Naive thymus-derived CD4-positive, alpha-beta T cell (primary cell): ENCODE measurements around the gene LOXL3. TPM values are rescaled to one million over a fixed set of nuclear protein-coding genes. Genes with fewer than 3 reads are reported as not detected.

ENCODE experiments used
- ATAC-seq: fragments of 150-1000 bp; cut with Tn5 transposase; 2 replicates; pipeline ENCODE4 v1.10.0; 2021; ENCODE audit warnings: mild to moderate bottlenecking, moderate library complexity
- CTCF ChIA-PET: fragments of 350-600 bp; sonication (Branson Sonifier 250); formaldehyde crosslinking; loops from one replicate; lab custom pipeline; 2021; ENCODE audit warnings: antibody characterized with exemption; lab: Charles Lee
- POLR2A ChIA-PET: fragments of 350-600 bp; sonication (Branson Sonifier 250); formaldehyde crosslinking; loops from one replicate; lab custom pipeline; 2021; ENCODE audit warnings: antibody characterized with exemption, inconsistent platforms; lab: Charles Lee
- DNase-seq, 9 donors: peaks; one replicate each; pipeline versions ENCODE4 v3.0.0 to v3.0.0-alpha.2; 2020 to 2022; ENCODE audit warnings: mixed read lengths in 1 of 9
- H3K27ac ChIP-seq: one replicate; pipeline ENCODE4 v1.7.0; 2013; ENCODE audit warnings: mild to moderate bottlenecking, low read depth, low read length, moderate library complexity
- H3K27me3 ChIP-seq, 2 donors: one replicate each; pipeline ENCODE4 v1.7.0; 2013; ENCODE audit warnings: low read length in 2 of 2, mild to moderate bottlenecking in 2 of 2, moderate library complexity in 2 of 2; ENCODE audit not compliant: control insufficient read depth in 2 of 2, insufficient read depth in 2 of 2
- H3K36me3 ChIP-seq, 3 experiments: 1 replicate in 2 of 3; 2 replicates in 1 of 3; pipeline ENCODE4 v1.7.0; 2013; ENCODE audit warnings: low read length in 3 of 3, mild to moderate bottlenecking in 3 of 3, moderate library complexity in 1 of 3; ENCODE audit not compliant: insufficient read depth in 3 of 3, control insufficient read depth in 2 of 3
- H3K4me1 ChIP-seq, 2 donors: one replicate each; pipeline ENCODE4 v1.7.0; 2013; ENCODE audit warnings: low read length in 2 of 2, mild to moderate bottlenecking in 2 of 2, moderate library complexity in 1 of 2; ENCODE audit not compliant: control insufficient read depth in 2 of 2, insufficient read depth in 2 of 2
- H3K4me3 ChIP-seq: 2 replicates; pipeline ENCODE4 v1.7.0; 2013; ENCODE audit warnings: mild to moderate bottlenecking, low read length
- H3K9me3 ChIP-seq, 3 experiments: 1 replicate in 2 of 3; 2 replicates in 1 of 3; pipeline ENCODE4 v1.7.0; 2013; ENCODE audit warnings: low read length in 3 of 3; ENCODE audit not compliant: control insufficient read depth in 2 of 3
- H3K27ac Mint-ChIP-seq, 9 donors: one replicate each; pipeline ENCODE4 v1.8.0; 2020 to 2022; ENCODE audit warnings: mixed read lengths in 9 of 9, mild to moderate bottlenecking in 8 of 9, moderate library complexity in 5 of 9, inconsistent platforms in 2 of 9
- H3K27me3 Mint-ChIP-seq, 5 donors: one replicate each; pipeline ENCODE4 v1.8.0; 2021 to 2022; ENCODE audit warnings: mixed read lengths in 5 of 5, mild to moderate bottlenecking in 1 of 5
- H3K36me3 Mint-ChIP-seq, 5 donors: one replicate each; pipeline ENCODE4 v1.8.0; 2020 to 2022; ENCODE audit warnings: mixed read lengths in 5 of 5, mild to moderate bottlenecking in 3 of 5, inconsistent platforms in 1 of 5
- H3K4me1 Mint-ChIP-seq, 7 donors: one replicate each; pipeline ENCODE4 v1.8.0; 2020 to 2022; ENCODE audit warnings: mixed read lengths in 7 of 7, mild to moderate bottlenecking in 3 of 7, inconsistent platforms in 1 of 7
- H3K4me3 Mint-ChIP-seq, 10 donors: one replicate each; pipeline ENCODE4 v1.8.0; 2020 to 2022; ENCODE audit warnings: mild to moderate bottlenecking in 10 of 10, mixed read lengths in 10 of 10, moderate library complexity in 6 of 10, inconsistent platforms in 2 of 10
- H3K9me3 Mint-ChIP-seq, 11 donors: one replicate each; pipeline ENCODE4 v1.8.0; 2020 to 2022; ENCODE audit warnings: mixed read lengths in 11 of 11, mild to moderate bottlenecking in 4 of 11, inconsistent platforms in 1 of 11, moderate library complexity in 1 of 11
- intact Hi-C, 2 donors: fragments of 100-400 bp; cut with micrococcal nuclease; formaldehyde crosslinking; loops; one replicate each; pipeline ENCODE4 v1.15.1; 2023
- polyA plus RNA-seq, 2 donors: library from polyadenylated mRNA; unstranded; fragments of 300-500 nt; fragmentation: Illumina TruSeq; gene quantifications; one replicate each; pipeline ENCODE4 v1.2.3, GENCODE V29; 2021
- total RNA-seq, 6 experiments: library from RNA in 5 of 6; stranded (reverse) in 5 of 6; gene quantifications; 1 replicate in 5 of 6; 2 replicates in 1 of 6; pipeline ENCODE4 v1.2.3 and lab custom pipeline; 2021 to 2026

The LOXL3 gene
- total and polyA plus RNA-seq, 7 experiments from 2014 or later = 0.17 to 6.9 (median 0.66) TPM; not detected in 1

DNA sequence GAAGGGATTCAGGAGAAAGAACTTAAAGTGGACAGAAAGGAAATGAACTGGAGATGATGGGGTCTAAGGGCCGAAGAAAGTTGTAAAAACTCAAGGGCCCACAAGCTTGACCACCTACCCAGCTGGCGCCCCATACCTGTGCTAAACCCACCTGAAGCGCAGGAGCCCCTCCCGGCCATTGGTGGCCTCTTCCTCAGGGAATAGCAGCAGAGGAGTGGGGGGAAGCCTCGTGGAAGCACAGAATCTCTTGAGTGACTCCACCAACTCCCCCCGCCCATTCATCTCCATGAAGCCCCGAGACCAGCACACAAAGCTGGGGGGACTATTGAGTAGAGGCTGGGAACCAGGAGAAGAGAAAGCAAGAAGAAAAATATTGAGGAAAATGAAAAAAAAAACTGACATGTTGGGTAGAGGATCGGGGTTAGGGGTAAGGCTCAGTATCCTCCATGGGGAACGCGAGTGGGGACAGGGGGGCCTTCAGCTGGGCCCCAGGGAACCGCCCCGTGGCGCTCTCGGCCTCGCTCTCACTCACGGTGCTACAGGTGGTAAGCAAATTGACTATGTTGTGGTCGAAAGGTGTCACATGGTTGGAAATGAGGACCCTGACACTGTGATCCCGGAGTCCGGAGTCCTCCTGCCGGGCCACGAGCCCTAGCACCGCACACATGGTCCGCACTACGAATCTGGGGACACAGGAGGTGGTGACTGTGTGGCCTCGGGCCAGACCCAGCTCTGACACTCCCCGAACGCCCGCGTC is 25.0 kb downstream of the LOXL3 start:
- Mint-ChIP-seq H3K36me3 (peaks cover 8 to 37% (median 26%) of the 10 kb centered on the region in 5 donors), H3K9me3 (no peaks in the 10 kb centered on the region), H3K4me1 (peaks cover 25 to 50% (median 43%) of the 10 kb centered on the region in 7 donors), H3K27me3 (no peaks in the 10 kb centered on the region), H3K4me3 (peak overlapping the region; percentile 91 to 98 (median 94)), H3K27ac (peak overlapping the region; percentile 88 to 97 (median 93))
- H3K27ac ChIP-seq = peak overlapping the region; percentile 85
- POLR2A ChIA-PET = interaction anchor here (0.8 to 4.2 kb wide), 15 partner anchors 10 to 700 kb away, joined by 3 to 28 read pairs (median 4); partner anchors contain the start of genes CCDC142, PCGF1, STAMBP and TLX2
- H3K36me3 ChIP-seq = peaks cover 0 to 47% (median 6%) of the 10 kb centered on the region in 3 experiments
- H3K9me3 ChIP-seq = no peaks in the 10 kb centered on the region
- H3K4me3 ChIP-seq = peak overlapping the region; percentile 94
- H3K27me3 ChIP-seq = no peaks in the 10 kb centered on the region
- intact Hi-C loops = loop anchor here (1.0 to 5.0 kb wide), 17 partner anchors 12 to 791 kb away; partner anchors contain the start of genes C2orf81 (in 2 of the 2), DOK1 (in 2 of the 2), MOB1A (in 2 of the 2) and MRPL53 (in 2 of the 2)
- ATAC-seq (peak; percentile 3), DNase-seq (peak in 2 of 9 donors; percentile 23 to 25)
- CTCF ChIA-PET = interaction anchor here (0.7 to 2.6 kb wide), 4 partner anchors 19 to 323 kb away, joined by 3 to 19 read pairs (median 4); partner anchors contain the start of genes CCDC142 and TTC31
- H3K4me1 ChIP-seq = peaks cover 11 to 25% of the 10 kb centered on the region in 2 donors

DNA sequence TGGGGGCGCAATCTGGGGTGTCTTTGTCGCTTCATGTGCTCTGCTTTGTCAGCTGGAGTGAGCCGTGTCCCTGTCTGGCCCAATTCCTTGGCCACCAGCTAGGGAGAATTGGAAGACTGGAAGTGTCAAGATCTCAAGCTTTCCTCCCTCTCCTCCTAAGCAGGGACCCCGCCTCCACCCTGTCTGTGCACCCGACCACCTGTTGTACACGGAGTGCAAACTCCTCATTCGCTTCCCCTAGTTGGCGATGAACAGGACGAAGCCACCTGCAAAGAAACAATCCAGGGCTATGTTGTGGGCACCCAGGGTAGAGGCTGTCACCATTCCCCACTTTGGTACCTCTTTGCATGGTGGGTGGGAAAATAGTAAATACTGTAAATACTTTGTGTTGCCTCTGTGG is 26.0 kb downstream of the LOXL3 start:
- POLR2A ChIA-PET = interaction anchor here (0.9 to 1.4 kb wide), 4 partner anchors 19 to 27 kb away, joined by 3 to 5 read pairs (median 4); partner anchors contain the start of genes LOXL3 and PCGF1
- no peak overlapping the region for H3K27ac ChIP-seq
- DNase-seq = no peak

DNA sequence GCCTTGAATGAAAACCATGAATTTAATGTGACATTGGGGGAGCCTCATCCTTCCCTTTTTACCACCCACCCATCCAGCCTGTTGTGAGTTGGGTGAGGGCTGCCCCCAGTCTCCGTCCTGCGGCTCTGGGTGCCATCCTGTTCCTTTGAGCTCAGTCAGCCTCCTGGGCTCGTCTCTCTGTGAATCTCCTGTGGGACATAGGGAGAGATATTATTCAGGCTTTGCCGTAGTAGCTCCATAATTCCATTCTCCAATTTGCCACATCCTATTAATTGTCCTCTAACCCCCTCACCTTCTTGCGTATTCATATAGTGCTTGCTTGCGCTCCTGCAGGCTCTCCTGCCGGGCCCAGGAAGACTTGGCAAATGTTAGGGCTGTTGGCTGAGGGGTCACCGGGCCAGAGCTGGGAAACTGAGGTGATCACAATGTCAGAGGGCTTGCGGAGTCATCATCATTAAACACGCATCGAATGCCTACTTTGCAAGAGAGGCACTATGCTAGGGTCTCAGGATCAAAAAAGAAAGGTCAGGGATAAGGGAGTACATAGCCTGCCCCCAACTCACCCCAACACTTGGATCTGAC is 27.0 kb downstream of the LOXL3 start:
- Mint-ChIP-seq H3K27me3 (peaks cover 0 to 5% (median 0%) of the 10 kb centered on the region in 5 donors), H3K4me3 (peak overlapping the region in 5 of 10 donors; percentile 10 to 80 (median 30)), H3K9me3 (no peaks in the 10 kb centered on the region), H3K36me3 (peaks cover 8 to 32% (median 21%) of the 10 kb centered on the region in 5 donors), H3K27ac (peak overlapping the region in 1 of 9 donors; percentile 28), H3K4me1 (peaks cover 16 to 42% (median 36%) of the 10 kb centered on the region in 7 donors)
- ChIA-PET POLR2A (interaction anchor here (0.7 to 2.0 kb wide), 11 partner anchors 9 to 789 kb away, joined by 3 to 9 read pairs (median 4); partner anchors contain the start of genes CCDC142, PCGF1, TLX2 and TPRKB), CTCF (interaction anchor here (0.6 to 2.3 kb wide), 3 partner anchors 44 to 277 kb away, joined by 3 to 6 read pairs (median 3); partner anchors contain the start of genes CCDC142 and TTC31)
- no peak overlapping the region for H3K4me3 ChIP-seq
- no peak overlapping the region for H3K27ac ChIP-seq
- intact Hi-C loops = loop anchor here in 1 of 2 donors (5.0 kb wide), 2 partner anchors 329 to 599 kb away; partner anchors contain the start of genes DGUOK and MTHFD2
- peaks cover 0 to 35% (median 6%) of the 10 kb centered on the region in 3 experiments for H3K36me3 ChIP-seq
- ATAC-seq (no peak), DNase-seq (no peak)
- H3K9me3 ChIP-seq = no peaks in the 10 kb centered on the region
- no peaks in the 10 kb centered on the region for H3K27me3 ChIP-seq
- H3K4me1 ChIP-seq = peaks cover 11 to 23% of the 10 kb centered on the region in 2 donors

More for the DNA sequence above, 26.0 kb downstream of the LOXL3 start:
- Mint-ChIP-seq H3K27ac (peak overlapping the region in 4 of 9 donors; percentile 76 to 93 (median 90)), H3K4me3 (peak overlapping the region; percentile 91 to 98 (median 94)), H3K36me3 (peaks cover 8 to 37% (median 26%) of the 10 kb centered on the region in 5 donors), H3K27me3 (no peaks in the 10 kb centered on the region), H3K9me3 (no peaks in the 10 kb centered on the region), H3K4me1 (peaks cover 25 to 50% (median 43%) of the 10 kb centered on the region in 7 donors)
- H3K4me1 ChIP-seq = peaks cover 11 to 25% of the 10 kb centered on the region in 2 donors
- CTCF ChIA-PET = interaction anchor here (2.3 kb wide), 1 partner anchor 45 kb away, joined by 6 read pairs; the partner anchor contains the start of genes CCDC142 and TTC31
- H3K4me3 ChIP-seq = no peak overlapping the region
- intact Hi-C loops = loop anchor here (2.0 to 5.0 kb wide), 4 partner anchors 45 to 600 kb away; partner anchors contain the start of genes CCDC142 (in 1 of the 2), DGUOK (in 1 of the 2), INO80B (in 1 of the 2) and MTHFD2 (in 1 of the 2)
- H3K9me3 ChIP-seq = no peaks in the 10 kb centered on the region
- H3K36me3 ChIP-seq = peaks cover 0 to 38% (median 6%) of the 10 kb centered on the region in 3 experiments
- H3K27me3 ChIP-seq = no peaks in the 10 kb centered on the region
- ATAC-seq = no peak

DNA sequence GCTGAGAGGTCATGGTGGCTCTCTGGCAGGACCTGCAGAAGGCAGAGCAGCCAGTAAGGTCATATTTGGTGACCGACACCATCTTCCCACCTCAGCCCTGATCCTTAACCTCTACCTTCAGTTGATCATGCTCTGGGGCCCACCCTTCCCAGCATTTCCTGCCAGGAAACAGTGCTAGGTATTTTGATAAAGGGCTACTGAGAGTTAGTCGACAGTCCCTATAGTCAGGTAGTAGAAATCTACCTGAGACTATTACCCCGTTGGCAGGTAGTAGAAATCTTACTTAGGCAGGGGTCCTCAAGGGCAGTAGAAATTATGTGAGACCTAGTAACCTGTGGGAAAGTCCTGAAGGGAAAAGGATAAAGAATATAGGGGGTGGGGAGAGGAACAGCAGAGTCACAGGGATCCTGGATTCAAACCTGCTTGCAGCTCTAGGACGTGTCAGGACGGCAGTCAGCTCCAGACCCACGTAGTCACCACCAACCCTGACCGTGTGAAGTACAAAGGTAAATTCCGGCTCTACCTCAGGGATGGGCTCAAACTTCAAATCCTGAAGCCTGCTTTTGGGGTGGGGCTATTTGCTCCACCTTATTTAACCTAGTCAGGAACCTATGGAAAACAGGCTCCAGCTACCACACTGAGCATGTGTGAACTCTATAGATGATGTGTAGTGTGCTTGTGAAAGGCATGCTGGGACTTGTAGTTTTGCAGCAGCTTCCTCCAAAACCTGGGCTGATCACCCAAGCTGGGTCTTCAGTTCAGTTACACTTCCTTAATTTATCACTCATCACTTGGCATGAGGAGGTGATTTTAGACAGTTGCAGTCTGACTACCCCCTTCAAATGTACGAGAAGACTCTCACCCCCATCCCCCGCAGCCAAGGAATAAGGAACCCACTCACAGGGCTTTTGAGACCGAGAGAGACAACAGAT is 27.8 kb downstream of the LOXL3 start, which contains the start of gene DQX1:
Gene DQX1, minus strand, starts transcription at position 515 of the 932 bp plus-strand sequence. Its CDS starts 502 bp downstream, at position 13.
- peaks cover 4 to 15% of the 10 kb centered on the region in 2 donors for H3K4me1 ChIP-seq
- peak within 1 kb of the TSS in 6 of 10 donors; percentile 10 to 94 (median 32) for H3K4me3 Mint-ChIP-seq
- peaks cover 8 to 30% (median 21%) of the 10 kb centered on the region in 5 donors for H3K36me3 Mint-ChIP-seq
- peaks cover 16 to 35% (median 32%) of the 10 kb centered on the region in 7 donors for H3K4me1 Mint-ChIP-seq
- peak within 1 kb of the TSS in 3 of 9 donors; percentile 28 to 46 (median 43) for H3K27ac Mint-ChIP-seq
- H3K27me3 Mint-ChIP-seq = peaks cover 3 to 9% (median 3%) of the 10 kb centered on the region in 5 donors
- H3K27ac ChIP-seq = no peak within 1 kb of the TSS
- no peaks in the 10 kb centered on the region for H3K9me3 Mint-ChIP-seq
- ATAC-seq = no peak
- DNase-seq = peak in 3 of 9 donors; percentile 33 to 42 (median 41)
- no peaks in the 10 kb centered on the region for H3K9me3 ChIP-seq
- CTCF ChIA-PET = interaction anchor here (0.6 to 2.3 kb wide), 4 partner anchors 17 to 276 kb away, joined by 3 to 6 read pairs (median 3); partner anchors contain the start of genes CCDC142 and TTC31
- H3K27me3 ChIP-seq = no peaks in the 10 kb centered on the region
- intact Hi-C loops = loop anchor here in 1 of 2 donors (5.0 kb wide), 2 partner anchors 329 to 599 kb away; partner anchors contain the start of genes DGUOK and MTHFD2
- H3K36me3 ChIP-seq = peaks cover 0 to 35% (median 6%) of the 10 kb centered on the region in 3 experiments
- POLR2A ChIA-PET = interaction anchor here (0.6 to 2.0 kb wide), 9 partner anchors 8 to 789 kb away, joined by 3 to 9 read pairs (median 4); partner anchors contain the start of genes TLX2, TPRKB and WBP1
- no peak within 1 kb of the TSS for H3K4me3 ChIP-seq
